KBM-7 (cell line): ENCODE results near the gene DDIAS.
"Not testable (repeated sequence)": the region's sequence is repeated elsewhere in the genome, so short reads cannot be mapped to it uniquely, and the experiment has no call there.

ENCODE experiments used
- DNase-seq: peaks from one replicate; pipeline ENCODE4 v3.0.0-alpha.2; 2015
- in situ Hi-C: fragments of 300-500 bp; cut with MboI; formaldehyde crosslinking; loops from 2 replicates; pipeline ENCODE4 v1.14.3; 2020; ENCODE audit warnings: low sequenced_read_pairs, low pct_unique_long_range_greater_than_20kb, mixed read lengths

The DDIAS gene

DNA sequence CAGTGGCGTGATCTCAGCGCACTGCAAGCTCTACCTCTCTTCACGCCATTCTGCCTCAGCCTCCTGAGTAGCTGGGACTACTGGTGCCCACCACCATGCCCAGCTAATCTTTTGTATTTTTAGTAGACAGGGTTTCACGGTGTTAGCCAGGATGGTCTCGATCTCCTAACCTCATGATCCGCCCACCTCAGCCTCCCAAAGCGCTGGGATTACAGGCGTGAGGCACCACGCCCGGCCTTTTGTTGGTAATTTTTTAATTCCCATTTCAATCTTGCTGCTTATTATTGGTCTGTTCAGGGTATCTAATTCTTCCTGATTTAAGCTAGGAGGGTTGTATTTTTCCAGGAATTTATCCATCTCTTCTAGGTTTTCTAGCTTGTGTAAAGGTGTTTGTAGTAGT is 18.2 kb downstream of the DDIAS start:
- DNase-seq, in situ Hi-C loops: not testable (repeated sequence)

DNA sequence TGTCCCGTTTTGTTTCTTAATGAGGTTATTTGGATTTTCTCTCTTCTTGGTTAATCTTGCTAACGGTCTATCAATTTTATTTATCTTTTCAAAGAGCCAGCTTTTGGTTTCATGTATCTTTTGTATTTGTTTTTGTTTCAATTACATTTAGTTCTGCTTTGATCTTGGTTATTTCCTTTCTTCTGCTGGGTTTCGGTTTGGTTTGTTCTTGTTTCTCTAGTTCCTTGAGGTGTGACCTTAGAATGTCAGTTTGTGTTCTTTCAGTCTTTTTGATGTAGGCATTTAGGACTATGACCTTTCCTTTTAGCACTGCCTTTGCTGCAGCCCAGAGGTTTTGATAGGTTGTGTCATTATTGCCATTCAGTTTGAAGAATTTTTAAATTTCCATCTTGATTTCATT is 18.7 kb downstream of the DDIAS start:
- DNase-seq, in situ Hi-C loops: not testable (repeated sequence)

DNA sequence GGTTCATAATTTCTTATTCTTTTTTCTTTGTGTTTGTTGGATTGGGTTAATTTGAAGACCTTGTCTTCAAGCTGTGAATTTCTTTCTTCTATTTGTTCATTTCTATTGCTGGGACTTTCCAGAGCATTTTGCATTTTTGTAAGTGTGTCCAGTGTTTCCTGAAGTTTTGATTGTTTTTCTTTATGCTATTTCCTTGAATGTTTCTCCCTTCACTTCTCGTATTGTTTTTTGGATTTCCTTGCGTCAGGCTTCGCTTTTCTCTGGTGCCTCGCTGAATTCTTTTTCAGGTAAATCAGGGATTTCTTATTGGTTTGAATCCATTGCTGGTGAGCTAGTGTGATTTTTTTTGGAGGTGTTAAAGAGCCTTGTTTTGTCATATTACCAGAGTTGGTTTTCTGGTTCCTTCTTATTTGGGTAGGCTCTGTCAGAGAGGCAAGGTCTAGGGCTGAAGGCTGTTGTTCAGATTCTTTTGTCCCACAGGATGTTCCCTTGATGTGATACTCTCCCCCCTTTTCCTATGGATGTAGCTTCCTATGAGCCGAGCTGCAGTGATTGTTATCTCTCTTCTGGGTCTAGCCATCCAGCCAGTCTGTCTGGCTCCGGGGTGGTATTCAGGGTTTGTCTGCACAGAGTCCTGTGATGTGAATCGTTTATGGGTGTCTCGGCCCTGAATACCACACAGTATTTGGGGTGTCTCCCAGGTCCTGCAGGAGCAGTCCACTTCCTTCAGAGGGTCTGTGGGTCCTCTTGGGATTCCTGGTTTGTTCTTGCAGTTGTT is 21.0 kb downstream of the DDIAS start:
- DNase-seq, in situ Hi-C loops: not testable (repeated sequence)

DNA sequence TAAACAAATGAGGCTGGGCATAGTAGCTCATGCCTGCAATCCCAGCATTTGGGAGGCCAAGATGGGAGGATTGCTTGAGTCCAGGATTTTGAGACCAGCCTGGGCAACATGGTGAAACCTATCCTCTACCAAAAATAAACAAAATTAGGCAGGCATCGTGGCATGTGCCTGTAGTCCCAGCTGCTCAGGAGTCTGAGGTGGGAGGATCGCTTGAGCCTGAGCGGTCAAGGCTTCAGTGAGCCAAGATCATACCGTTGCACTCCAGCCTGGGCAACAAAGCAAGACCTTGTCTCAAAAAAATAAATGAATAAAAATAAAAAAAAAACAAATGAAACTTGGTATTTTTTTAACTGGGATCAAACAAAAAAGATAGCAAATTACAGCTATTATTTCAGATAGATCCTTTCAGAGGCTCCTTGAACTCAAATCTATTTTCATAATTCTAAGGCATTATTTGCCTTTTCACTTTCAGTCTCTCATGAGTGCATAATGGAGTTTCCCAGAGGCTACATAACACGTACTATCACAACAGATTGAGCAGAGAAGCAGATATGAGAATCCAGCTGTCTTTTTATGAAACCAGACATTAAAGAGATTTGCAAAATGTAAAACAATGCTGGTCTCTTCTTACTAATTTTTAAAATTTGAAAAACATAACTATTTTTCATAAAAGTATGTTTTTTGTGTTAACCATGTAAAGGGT is 23.1 kb downstream of the DDIAS start:
- DNase-seq: no peak
- in situ Hi-C loops: no loop called here

DNA sequence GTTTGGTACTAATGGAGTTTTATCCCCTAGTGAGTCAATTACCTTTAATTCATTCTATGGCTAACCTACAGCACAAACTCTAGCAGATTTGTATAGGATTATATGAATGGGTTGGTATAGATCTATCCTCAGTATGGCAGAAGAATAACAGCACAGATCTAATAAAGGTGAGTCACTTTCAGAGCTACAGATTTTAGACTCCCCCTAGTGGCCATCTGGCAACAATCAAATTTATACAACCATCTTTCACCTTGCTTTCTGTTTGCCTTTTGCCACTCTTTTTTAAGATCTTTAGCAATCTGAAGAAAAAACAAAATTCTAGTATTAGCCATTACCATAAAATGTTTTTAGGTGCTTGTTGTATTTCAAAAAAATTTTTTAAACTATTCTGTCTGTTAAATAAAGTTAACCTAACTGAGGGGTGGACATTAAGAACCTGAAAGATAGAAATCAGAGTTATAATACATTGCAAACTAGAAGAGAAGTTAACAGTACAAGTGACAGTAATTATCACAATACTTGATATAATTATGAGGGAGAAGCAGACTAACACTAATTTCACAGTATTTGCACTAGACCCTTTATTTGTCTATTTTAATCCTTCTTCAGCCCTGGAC is 25.8 kb downstream of the DDIAS start:
- in situ Hi-C loops: no loop called here
- DNase-seq: peak; percentile 59

DNA sequence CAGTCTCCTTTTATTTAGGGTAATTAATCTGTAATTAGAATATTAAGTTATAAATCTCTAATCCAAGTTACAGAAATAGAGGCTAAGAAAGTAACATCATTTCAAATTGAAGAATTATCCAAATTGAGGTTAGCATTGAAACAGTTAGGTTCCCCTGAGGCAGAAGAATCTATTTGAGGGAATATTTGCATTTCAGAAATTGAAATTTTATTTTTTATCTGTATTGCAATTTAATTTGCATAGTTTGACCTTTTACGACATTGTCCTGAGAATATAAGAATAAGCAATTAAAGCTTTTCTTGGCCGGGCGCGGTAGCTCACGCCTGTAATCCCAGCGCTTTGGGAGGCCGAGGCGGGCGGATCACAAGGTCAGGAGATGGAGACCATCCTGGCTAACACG is 27.6 kb downstream of the DDIAS start:
- in situ Hi-C loops: no loop called here

DNA sequence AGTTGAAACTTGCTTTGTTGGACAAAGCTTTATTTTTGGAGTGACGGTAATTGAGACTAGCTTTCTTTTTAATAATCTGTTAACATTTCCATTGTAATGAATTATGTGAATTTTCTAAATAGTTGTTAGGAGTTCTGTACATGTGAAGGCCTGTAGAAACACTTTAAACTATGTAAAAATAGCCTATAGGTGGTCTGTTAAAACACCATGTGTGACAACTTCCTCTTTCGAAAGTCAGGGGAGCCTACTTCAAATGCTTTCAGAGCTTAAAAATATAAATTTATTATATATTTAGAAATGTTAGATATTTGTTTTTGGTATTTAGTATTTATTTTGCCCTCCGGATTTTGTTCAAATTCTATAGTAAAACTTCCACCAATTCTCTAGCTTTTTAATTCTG is 28.7 kb downstream of the DDIAS start:
- in situ Hi-C loops: no loop called here

More for the DNA sequence above, 27.6 kb downstream of the DDIAS start:
- no peak for DNase-seq

DNA sequence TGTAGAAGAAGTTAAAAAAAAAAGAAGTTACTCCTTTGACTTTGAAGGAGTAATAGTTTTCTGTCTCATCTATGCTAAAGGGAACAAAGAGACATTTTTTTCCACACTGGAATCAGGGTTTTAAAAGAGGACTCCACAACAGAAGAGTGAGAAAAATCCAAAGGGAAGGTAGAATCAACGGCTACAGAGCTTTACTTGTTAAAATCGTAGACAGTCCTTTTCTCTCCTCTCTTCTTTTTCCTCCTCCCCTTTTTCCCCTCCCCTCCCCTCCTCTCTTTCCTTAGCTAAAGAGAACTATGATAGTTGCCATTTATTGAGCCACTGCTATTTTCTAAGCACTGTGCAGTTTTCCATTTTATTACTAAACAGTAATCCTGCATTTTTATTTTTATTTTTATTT is 29.2 kb downstream of the DDIAS start:
- no peak for DNase-seq
- in situ Hi-C loops: no loop called here

More for the DNA sequence above, 28.7 kb downstream of the DDIAS start:
- no peak for DNase-seq

DNA sequence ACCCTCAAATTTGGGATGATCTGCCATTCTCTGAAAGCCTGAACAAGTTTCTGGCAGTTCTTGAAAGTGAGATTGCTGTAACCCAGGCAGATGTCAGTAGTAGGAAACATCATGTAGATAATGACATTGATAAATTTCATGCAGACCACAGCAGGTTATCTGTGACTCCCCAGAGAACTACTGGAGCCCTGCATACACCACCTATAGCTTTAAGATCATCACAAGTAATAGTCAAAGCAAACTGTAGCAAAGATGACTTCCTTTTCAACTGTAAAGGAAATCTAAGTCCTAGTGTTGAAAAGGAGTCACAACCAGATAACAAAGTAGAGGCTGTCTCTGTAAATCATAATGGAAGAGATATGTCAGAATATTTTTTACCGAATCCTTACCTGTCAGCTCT is 31.0 kb downstream of the DDIAS start:
- DNase-seq: no peak

DNA sequence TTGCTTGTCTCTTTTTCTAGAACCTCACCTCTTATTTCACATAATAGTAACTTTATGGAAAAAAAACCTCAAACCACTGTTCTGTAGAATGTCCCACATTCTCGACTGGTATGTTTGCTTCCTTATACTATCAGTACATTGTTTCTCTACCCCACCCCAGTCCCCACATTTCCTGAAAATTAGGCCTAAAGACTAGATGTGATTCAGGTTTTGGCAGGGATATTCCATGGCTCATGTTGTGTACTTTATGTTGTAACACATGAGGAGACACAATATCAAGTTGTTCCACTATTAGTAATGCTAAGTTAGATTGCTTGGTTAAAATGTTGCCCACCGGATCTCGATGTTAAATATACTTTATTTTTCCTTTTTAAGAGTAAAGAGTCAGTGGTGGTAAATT is 34.7 kb downstream of the DDIAS start:
- no peak for DNase-seq
- in situ Hi-C loops: no loop called here

More for the DNA sequence above, 31.0 kb downstream of the DDIAS start:
- in situ Hi-C loops: no loop called here

DNA sequence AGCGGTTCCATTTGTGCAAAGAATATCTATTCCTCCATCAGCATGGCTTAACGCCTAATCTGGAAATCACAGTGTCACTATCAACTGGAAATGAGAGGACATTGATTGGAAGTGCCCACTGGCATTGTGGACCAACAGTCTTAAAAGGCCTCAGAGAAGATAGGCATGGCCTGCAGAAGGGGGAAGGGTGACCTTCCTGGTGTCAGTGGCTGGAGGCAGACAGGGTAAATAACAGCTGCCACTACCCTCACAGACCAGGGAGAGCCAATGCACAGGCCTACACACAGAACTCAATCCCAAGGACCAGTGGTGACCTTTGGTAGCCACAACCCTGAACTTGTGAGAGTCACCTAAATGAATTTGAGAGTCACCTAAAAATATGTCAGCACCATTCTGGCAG is 36.0 kb downstream of the DDIAS start:
- no peak for DNase-seq
- in situ Hi-C loops: no loop called here

DNA sequence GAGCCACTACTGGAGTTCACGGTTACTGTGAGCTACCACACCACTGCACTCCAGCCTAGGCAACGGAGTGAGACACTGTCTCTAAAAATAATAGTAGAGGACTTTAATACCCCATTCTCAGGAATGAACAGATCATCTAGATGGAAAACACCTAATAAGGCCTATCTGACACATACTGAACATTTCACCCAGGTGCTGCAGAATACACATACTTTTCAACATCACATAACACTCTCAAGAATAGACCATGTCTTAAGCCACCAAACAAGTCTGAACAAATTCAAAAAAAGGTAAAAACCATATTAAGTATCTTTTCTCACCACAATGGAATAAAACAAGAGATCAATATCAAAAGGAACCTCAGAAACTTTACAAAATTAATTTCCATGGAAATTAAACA is 37.9 kb downstream of the DDIAS start:
- in situ Hi-C loops: no loop called here
- no peak for DNase-seq

DNA sequence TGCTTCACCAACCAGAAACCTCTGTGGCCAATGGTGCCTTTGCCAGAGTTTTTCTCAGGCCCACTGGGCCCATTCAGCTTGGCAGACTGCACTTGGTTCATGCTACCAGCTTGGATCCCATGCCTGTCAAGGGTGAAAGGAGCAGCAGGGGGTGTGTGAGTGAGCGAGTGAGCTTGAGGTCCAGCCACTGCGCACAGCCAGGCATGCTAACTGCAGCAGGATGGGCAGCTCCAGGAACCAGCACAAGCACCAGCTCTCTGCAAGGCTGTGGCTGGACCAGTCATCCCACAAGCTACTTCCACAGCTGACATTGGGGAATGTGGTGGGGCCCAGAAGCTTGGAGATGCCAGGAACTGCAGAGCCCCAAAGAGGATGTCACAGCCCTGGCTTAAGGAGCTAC is 40.8 kb downstream of the DDIAS start:
- DNase-seq: no peak
- in situ Hi-C loops: no loop called here

DNA sequence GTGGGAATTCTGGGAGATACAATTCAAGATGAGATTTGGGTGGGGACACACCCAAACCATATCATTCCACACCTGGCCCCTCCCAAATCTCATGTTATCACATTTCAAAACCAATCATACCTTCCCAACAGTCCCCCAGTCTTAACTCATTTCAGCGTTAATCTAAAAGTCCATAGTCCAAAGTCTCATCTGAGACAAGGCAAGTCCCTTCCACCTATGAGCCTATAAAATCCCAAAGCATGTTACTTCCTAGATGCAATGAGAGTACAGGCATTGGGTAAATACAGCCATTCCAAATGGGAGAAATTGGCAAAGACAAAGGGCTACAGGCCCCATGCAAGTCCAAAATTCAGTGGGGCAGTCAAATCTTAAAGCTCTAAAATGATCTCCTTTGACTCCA is 41.9 kb downstream of the DDIAS start:
- in situ Hi-C loops, DNase-seq: not testable (repeated sequence)

DNA sequence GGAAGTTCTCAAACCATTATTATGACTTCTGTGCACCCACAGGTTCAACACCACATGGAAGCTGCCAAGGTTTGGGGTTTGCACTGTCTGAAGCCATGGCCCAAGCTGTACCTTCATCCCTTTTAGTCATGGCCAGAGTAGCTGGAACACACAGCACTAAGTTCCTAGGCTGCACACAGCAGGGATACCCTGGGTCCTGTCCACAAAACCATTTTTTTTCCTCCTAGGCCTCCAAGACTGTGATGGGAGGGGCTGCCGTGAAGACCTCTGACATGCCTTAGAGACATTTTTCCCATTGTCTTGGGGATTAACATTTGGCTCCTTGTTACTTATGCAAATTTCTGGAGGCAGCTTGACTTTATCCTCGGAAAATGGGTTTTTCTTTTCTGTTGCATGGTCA is 42.7 kb downstream of the DDIAS start:
- in situ Hi-C loops: no loop called here
- no peak for DNase-seq

DNA sequence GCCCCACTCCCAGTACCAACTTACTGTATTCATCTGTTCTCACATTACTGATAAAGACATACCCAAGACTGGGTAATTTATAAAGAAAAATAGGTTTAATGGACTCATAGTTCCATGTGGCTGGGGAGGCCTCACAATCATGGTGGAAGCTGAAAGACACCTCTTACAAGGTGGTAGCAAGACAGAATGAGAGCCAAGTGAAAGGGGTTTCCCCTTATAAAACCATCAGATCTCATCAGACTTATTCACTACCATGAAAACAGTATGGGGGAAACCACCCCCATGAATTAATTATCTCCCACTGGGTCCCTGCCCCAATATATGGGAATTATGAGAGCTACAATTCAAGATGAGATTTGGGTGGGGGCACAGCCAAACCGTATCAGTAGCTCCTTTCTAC is 43.5 kb downstream of the DDIAS start:
- in situ Hi-C loops, DNase-seq: not testable (repeated sequence)

DNA sequence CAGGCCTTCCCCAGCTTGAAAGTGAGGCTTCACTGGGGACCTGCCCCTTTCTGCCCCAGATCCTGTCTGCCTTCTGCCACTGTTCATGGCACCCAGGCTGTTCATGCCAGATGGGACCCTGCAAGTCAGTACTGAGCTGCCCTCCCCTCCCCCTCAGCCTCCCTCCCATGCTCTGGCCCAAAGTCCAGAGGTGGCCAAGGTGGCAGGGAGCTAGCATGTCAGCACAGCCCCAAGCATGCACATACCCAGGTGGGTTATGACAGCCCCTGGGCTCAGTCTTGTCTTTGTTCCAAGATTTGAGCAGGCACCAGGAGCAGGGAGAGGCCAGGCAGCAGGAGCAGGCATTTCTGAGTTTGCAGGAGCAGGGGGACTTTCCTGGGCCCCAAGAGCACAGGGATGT is 44.1 kb downstream of the DDIAS start:
- in situ Hi-C loops: no loop called here

DNA sequence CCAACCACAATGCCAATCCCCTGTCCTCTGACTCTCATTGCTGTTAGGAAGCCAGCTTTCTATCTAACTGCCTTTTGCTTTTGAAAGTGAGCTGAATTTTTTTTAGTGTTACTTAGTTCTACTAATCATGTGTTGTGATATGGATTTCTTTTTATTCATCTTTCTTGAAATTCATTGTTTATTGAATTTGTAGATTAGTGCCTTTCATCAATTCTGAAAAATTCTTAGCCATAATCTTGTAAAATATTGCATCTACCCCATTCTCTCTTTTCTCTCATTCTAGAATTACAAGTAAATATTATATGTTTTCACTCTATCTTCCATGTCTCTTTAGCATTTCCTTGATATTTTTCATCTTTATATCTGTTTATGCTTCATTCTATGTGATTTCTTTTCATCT is 47.8 kb downstream of the DDIAS start:
- DNase-seq: no peak
- in situ Hi-C loops: no loop called here

More for the DNA sequence above, 44.1 kb downstream of the DDIAS start:
- no peak for DNase-seq

DNA sequence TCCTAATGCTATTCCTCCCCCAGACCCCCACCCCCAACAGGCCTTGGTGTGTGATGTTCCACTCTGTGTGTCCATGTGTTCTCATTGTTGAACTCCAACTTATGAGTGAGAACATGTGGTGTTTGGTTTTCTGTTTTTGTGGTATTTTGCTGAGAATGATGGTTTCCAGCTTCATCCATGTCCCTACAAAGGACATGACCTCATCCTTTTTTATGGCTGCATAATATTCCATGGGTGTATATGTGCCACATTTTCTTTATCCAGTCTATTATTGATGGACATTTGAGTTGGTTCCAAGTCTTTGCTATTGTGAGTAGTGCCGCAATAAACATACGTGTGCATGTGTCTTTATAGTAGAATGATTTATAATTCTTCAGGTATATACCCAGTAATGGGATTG is 49.0 kb downstream of the DDIAS start:
- in situ Hi-C loops, DNase-seq: not testable (repeated sequence)

DNA sequence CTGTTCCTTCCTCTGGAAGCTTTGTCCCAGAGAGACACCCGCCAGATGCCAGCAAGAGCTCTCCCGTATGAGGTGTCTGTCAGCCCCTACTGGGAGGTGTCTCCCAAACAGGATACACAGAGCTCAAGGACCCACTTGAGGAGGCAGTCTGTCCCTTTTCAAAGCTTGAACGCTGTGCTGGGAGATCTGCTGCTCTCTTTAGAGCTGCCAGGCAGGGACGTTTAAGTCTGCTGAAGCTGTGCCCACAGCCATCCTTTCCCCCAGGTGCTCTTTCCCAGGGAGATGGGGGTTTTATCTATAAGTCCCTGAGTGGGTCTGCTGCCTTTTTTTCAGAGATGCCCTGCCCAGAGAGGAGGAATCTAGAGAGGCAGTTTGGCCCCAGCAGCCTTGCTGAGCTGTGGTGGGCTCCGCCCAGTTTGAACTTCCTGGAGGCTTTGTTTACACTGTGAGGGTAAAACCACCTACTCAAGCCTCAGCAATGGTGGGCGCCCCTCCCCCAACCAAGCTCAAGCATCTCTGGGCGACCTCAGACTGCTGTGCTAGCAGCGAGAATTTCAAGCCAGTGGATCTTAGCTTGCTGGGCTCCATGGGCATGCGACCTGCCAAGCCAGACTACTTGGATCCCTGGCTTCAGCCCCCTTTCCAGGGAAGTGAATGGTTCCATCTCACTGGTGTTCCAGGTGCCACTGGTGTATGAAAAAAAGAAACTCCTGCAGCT is 54.4 kb downstream of the DDIAS start:
- DNase-seq: peak; percentile 11
- in situ Hi-C loops: not testable (repeated sequence)
